GM13977 (cell line): ENCODE measurements around the gene NPIPA8.
"Not testable (repeated sequence)": the region's sequence is repeated elsewhere in the genome, so short reads cannot be mapped to it uniquely, and the experiment has no call there.

Experiments
- DNase-seq: peaks from one replicate; pipeline ENCODE4 v3.0.0; 2012; ENCODE audit warnings: low spot score
- in situ Hi-C: fragments of 300-500 bp; cut with MboI; formaldehyde crosslinking; loops from one replicate; pipeline ENCODE4 v1.12.0; 2022; ENCODE audit warnings: low sequenced_read_pairs, low pct_unique_long_range_greater_than_20kb, mixed read lengths, inconsistent platforms; ENCODE audit not compliant: unreplicated experiment

The NPIPA8 gene

DNA sequence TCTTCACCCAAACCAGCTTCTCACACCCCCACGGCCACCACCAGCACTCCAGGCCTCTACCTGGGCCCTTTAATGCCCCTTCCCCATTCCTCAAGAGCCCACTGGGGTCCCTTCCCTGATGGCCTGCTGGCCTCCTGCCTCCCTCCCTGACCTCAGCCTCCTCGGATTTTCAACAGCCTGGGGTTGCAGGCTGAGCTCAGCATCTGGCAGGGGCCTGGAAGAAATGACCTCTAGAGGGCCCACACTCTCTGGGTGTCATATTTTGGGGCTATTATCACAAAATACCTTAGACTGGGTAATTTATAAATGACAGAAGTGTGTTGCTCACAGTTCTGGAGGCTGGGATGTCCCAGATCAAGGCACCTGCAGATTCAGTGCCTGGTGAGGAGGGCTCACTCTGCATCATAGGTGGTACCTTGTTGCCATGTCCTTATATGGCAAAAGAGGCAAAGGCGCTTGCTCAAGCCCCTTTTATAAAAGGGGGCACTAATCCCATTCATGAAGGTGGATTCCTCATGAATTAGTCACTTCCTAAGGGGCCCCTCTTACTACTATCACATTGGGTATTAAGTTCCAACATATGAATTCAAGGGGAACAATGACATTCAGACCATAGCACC is 43.1 kb downstream of the NPIPA8 start:
- in situ Hi-C loops = not testable (repeated sequence)

DNA sequence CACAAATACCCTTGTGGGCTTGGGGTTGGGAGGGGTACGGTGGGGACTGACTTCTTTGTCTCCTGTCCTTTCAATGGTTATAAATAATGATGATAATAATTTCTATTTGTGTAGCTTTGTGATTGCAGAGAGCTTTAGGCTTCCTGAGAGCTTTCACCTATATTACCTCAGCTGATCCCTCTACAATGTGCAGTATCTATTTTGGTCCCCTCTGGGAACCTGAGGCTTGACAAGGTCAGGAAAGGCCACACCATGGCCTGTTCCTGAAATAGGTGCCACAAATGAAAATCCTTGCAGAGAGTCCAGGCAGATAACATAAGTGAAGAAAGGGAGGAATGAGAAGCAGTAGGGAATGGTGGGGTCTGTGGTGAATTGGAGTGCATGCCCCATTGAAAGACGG is 45.6 kb downstream of the NPIPA8 start:
- in situ Hi-C loops, DNase-seq: not testable (repeated sequence)

More for the DNA sequence above, 43.1 kb downstream of the NPIPA8 start:
- not testable (repeated sequence) for DNase-seq

DNA sequence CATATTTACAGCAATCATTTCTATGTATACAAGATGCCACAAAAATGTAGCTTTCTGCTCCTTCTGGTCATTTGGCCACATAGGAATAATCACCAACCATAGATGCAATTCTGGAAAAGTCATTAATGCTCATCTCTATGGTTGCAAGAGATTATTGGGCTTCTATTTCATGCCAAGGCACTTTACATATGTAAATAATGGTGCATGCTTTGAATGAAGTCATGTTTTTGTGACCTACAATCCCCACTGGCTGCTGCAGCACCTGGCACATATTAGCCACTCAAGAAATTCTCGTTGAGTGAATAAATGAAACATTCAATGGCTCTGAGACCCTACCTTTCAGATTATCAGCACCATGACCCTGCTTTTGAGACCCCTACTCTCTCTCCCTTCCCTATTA is 50.2 kb downstream of the NPIPA8 start:
- in situ Hi-C loops, DNase-seq: not testable (repeated sequence)

DNA sequence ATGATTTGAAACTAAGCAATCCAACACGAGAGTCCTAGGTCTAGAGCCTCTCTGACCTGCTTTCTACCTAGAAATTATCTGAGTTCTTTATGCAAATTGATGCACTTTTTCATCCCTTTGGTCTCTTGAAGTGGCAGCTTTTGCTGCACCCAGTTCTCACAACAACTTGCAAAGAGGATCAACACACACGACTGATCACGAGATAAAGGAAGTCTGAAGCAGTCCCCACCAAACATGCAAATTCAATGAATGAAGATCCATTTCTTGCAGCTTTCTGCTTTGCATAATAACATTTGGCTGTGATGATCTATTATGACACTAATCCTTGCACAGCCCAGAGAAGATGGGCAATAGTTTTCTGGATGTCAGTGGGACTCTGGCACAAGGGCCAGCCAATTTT is 56.2 kb downstream of the NPIPA8 start:
- in situ Hi-C loops, DNase-seq: not testable (repeated sequence)

DNA sequence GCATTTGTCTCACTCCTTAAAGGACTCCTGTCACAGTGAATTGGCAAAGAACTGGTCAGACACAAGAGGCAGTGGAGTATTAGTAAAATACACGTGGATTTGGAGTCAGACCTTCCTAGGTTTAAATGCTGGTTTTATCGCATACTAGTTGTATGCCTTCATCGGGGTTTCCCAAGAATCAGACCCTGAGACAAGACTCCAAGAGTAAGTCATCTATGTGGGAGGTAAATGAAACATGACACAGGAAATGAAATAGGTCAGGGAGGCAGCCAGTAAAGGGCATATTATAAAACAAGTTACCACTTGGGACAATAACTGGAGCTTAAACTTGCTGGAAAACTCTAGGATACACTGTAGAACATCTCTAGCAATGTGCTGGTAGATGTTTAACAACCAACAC is 59.8 kb downstream of the NPIPA8 start:
- in situ Hi-C loops, DNase-seq: not testable (repeated sequence)

DNA sequence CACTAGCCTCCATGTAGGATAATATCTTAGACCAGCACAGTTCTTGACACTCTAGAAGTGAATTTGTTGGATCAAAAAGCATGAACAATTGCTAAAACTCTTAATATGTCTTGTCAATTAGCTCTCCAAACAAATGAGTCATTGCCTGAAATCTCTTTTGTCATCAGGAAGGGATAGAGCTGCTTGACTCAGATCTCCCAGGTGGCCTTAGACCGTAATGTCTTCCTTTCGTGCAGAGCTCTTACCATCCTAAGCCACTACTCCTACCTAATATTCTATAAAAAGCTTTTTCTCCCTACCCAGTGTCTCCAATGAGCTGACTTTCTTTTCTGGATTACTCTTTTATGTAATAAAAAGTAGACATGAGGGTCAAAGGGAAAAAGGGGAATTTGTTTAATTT is 66.4 kb downstream of the NPIPA8 start:
- DNase-seq, in situ Hi-C loops: not testable (repeated sequence)
